ENCODE results near the gene ZDHHC11.
"Not testable (repeated sequence)": the region's sequence is repeated elsewhere in the genome, so short reads cannot be mapped to it uniquely, and the experiment has no call there.

ZDHHC11 gene

DNA sequence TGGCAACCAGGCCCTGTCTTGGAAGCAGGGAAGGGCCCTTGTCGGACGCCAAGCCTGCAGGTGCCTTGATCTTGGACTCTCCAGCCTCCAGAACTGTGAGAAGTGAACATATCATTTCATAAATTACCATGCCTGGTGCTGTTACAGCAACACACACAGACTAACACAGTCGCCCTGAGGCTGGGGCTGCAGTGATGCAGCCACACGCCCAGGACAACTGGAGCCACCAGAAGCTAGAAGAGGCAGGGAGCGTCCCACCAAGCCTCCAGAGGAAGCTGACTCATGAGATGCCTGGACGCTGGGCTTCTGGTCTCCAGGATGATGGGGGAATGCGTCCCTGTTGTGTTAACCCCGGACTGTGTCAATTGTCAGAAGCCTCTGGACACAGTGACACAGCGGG is 71.8 kb downstream of the ZDHHC11 start:
- H3K4me3 ChIP-seq (ENCODE audit: low read depth, low read length); in situ Hi-C loops (cut with HindIII; ENCODE audit: low sequenced_read_pairs); DNase-seq (ENCODE audit: low read depth, low spot score): not testable (repeated sequence)

DNA sequence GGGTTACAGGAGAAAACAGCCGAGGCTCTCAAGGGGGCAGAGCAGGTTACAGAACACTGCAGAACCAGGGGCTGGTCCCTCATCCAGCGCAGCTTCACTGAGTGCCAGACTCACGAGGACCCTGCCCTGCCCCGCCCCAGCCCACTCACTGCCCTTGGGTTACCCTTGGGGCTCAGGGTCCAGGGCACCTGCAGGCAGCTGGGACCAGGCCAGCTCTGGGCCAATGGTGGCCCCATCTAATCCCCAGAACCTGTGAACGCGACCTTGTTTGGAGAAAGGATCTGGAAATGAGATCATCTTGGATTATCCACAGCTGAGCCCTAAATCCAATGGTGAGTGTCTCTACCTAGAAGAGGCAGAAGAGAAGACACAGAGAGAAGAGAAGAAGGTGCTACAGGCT is 72.4 kb downstream of the ZDHHC11 start:
- in situ Hi-C loops (cut with HindIII; ENCODE audit: low sequenced_read_pairs); DNase-seq (ENCODE audit: low read depth, low spot score); H3K4me3 ChIP-seq (ENCODE audit: low read depth, low read length): not testable (repeated sequence)

DNA sequence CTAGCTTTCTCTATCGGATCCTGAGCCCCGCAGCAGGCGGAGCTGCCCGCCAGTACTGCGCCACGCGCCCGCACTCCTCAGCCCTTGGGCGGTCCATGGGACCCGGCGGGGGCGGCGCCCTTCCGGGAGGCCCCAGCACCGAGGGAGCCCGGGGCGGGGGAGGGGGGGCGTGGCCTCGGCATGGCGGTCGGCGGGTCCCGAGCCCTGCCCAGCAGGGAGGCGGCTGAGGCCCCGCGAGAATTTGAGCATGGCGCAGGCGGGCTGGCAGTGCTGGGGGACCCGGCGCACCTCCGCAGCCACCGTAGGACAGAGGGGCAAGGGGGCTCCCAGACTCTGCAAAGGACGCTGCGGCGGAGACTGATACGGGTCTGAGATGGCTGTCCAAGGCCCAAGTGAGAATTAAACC is 73.0 kb downstream of the ZDHHC11 start:
- DNase-seq (ENCODE audit: low read depth, low spot score) = no peak
- in situ Hi-C loops (cut with HindIII; ENCODE audit: low sequenced_read_pairs) = no loop called here
- H3K4me3 ChIP-seq (ENCODE audit: low read depth, low read length) = no peak overlapping the region
- TF ChIP-seq, protein P1, sequence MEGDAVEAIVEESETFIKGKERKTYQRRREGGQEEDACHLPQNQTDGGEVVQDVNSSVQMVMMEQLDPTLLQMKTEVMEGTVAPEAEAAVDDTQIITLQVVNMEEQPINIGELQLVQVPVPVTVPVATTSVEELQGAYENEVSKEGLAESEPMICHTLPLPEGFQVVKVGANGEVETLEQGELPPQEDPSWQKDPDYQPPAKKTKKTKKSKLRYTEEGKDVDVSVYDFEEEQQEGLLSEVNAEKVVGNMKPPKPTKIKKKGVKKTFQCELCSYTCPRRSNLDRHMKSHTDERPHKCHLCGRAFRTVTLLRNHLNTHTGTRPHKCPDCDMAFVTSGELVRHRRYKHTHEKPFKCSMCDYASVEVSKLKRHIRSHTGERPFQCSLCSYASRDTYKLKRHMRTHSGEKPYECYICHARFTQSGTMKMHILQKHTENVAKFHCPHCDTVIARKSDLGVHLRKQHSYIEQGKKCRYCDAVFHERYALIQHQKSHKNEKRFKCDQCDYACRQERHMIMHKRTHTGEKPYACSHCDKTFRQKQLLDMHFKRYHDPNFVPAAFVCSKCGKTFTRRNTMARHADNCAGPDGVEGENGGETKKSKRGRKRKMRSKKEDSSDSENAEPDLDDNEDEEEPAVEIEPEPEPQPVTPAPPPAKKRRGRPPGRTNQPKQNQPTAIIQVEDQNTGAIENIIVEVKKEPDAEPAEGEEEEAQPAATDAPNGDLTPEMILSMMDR (IDR thresholded peaks at IDR 0.05; ENCODE audit: low read depth, low read length) = no peak

DNA sequence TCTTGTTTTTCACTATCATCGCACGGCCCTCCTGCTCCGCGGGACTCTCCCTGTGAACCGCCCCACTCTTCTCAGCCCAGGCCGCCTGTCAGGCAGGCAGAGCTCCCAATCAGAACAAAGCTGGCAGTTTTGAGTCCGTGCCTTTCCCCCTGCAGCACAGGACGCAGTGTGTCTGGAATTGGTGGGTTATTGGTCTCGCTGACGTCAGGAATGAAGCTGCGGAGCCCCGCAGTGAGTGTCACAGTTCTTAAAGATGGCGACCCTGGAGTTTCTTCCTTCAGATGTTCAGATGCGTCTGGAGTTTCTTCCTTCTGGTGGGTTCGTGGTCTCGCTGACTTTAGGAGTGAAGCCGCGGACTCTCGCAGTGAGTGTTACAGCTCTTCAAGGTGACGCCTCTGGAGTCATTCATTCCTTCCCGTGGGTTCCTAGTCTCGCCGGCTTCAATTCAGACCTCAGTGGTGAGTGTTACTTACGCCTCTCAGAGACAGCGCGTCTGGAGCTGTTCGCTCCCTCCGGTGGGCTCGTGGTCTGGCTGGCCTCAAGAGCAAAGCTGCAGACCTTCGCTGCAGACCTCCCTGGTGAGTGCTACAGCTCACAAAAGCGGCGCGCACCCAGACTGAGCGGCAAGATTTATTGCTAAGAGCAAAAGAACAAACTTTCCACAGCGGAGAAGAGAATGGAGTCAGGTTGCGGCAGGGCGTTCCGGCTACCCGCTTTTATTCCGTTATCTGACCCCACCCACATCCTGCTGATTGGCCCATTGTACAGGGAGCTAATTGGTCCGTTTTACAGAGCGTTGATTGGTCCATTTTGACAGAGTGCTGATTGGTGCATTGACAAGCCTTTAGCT is 73.7 kb downstream of the ZDHHC11 start:
- in situ Hi-C loops (cut with HindIII; ENCODE audit: low sequenced_read_pairs) = no loop called here
- no peak overlapping the region for H3K4me3 ChIP-seq (ENCODE audit: low read depth, low read length)
- TF ChIP-seq, protein P1 (IDR thresholded peaks at IDR 0.05; ENCODE audit: low read depth, low read length) = no peak

DNA sequence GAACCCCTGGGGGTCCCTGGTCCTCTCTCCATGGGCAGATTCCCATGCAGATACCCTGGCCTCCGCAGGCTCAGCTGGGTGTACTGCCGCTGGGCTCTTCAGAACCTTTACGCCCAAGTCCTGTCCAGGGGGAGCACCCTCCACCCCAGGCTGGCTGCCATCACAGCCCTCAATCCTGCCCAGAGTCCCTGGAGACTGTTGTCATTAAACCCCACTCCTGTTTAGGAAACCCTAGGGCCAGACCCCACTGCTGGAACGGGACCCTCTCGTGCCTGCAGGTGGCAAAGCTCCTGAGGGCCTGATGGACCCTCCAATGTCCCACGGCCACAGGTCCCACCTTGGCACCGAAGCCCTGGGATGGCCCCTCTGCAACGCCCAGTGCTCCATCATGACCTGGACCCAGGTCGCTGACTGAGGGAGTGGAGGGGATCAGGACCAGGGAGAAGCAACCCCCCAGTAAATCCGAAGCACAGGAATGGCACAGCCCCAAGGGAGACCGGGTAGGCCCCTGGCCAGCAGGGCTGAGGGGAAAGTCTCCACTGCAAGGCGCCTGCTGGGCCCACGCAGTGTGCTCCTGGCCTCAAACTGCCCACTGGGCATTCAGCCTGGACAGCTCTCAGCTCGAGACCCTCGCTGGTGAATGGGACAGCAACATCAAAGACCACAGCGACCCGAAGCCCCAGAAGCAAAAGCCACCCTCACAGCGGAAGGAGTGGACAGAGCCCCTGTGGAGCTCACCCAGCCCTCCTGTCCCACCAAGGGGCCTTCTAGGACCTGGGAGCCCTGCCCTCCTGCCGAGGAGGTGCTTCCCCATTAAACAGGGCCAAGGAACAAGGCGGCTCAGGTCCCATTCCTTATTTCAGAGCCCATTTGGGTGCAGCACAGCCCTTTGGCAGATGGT is 74.6 kb downstream of the ZDHHC11 start:
- no peak for DNase-seq (ENCODE audit: low read depth, low spot score)
- TF ChIP-seq, protein P1 (IDR thresholded peaks at IDR 0.05; ENCODE audit: low read depth, low read length) = no peak
- H3K4me3 ChIP-seq (ENCODE audit: low read depth, low read length) = no peak overlapping the region
- in situ Hi-C loops (cut with HindIII; ENCODE audit: low sequenced_read_pairs) = no loop called here

More for the DNA sequence above, 73.7 kb downstream of the ZDHHC11 start:
- DNase-seq (ENCODE audit: low read depth, low spot score) = no peak

DNA sequence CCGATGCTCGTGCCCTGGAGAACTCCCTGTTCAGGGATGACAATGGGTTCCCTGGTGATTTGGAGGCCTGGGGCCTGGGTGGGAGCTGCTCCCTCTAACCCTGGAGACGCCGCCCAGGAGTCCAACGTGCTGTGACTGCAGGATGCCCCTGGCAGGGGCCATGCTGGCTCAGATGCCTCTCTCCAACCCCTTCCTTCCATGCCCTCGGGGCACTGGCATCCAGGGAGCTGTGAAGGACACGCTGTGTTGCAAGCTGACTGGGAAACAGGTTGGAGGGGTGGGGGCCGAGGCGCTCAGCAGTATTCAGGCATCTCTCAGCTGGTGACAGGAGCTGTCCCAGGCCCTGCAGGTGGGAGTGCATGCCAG is 75.2 kb downstream of the ZDHHC11 start:
- DNase-seq (ENCODE audit: low read depth, low spot score); in situ Hi-C loops (cut with HindIII; ENCODE audit: low sequenced_read_pairs); H3K4me3 ChIP-seq (ENCODE audit: low read depth, low read length): not testable (repeated sequence)

DNA sequence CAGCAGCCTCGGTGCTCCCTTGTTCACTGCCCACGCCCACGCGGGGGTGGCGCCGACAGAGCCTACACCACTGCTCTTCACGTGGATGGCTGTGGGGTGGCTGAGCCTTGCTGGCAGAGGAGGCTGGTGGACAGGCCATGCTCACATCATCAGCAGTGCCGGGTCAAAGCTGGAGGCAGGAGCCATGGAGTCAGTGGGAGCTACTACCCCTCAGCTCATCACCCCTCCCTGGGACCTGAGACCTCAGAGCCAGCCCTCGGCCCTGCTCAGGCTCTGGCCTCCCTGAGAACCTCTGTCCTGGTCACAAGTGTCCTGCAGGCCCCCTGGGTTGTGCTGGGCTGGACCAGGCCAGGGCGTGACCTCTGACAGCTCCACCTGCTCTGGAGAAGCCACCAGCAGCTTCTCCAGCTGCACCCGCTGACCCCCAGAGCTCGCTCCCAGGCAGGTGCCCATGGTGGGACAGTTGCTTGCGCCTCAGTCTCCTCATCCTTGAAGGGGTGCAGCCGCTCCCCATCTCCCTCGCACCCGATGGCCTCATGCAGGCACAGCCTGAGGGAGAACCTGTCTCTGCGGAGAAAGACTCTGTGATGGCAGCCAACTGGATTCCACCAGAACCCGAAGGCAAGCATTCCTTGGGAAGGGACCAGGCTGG is 75.8 kb downstream of the ZDHHC11 start:
- H3K4me3 ChIP-seq (ENCODE audit: low read depth, low read length); in situ Hi-C loops (cut with HindIII; ENCODE audit: low sequenced_read_pairs); DNase-seq (ENCODE audit: low read depth, low spot score): not testable (repeated sequence)

DNA sequence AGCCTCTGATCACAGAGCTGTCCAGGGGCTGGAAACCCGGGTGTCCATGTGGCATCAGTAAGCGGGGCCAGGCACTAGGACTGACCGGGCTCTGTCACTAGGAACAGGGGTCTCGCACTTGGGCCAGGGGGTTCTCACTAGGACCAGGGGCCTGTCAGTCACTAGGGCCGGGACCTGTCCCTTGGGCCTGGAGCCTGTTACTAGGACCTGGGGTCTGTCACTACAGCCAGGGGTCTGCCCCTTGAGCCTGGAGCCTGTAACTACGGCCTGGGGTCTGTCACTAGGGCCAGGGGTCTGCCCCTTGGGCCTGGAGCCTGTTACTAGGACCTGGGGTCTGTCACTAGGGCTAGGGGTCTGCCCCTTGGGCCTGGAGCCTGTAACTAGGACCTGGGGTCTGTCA is 76.5 kb downstream of the ZDHHC11 start:
- DNase-seq (ENCODE audit: low read depth, low spot score); in situ Hi-C loops (cut with HindIII; ENCODE audit: low sequenced_read_pairs); H3K4me3 ChIP-seq (ENCODE audit: low read depth, low read length): not testable (repeated sequence)
